Esophagus squamous epithelium (tissue), 4 donors: ENCODE data around the gene MON2.

ENCODE experiments used
- POLR2A ChIP-seq, 4 donors: fragments of 450-650 bp; IDR thresholded peaks; one replicate each; pipeline ENCODE4 v1.6.1; 2017; ENCODE audit warnings: antibody characterized with exemption in 4 of 4, mild to moderate bottlenecking in 4 of 4, moderate library complexity in 3 of 4
- TF ChIP-seq, protein P1 (sequence below), 6 experiments: fragments of 450-650 bp in 4 of 6; fragments of 200-600 bp in 2 of 6; sonication (generic) in 2 of 6; IDR thresholded peaks; one replicate each; pipeline ENCODE4 v1.5.1; 2016 to 2019; ENCODE audit warnings: antibody characterized with exemption in 6 of 6, mild to moderate bottlenecking in 4 of 6, moderate library complexity in 4 of 6

DNA sequence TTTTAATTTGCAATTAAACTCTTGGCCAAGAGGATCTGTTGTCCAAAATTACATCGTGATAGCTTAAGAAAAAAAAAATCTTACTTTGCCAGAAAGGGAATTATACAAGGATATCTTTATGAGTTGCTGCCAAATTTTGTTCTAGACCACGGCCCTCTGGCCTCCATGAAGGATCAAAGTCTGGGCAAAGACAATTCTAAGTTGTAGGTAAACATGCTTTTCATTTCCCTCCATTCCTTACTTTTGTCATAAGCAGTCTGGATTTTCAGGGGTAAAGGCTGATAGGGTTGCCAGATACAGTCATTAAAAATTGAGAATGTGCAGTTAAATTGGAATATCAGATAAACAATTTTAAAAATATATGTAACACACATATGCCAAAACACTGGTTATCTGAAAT, 135.1 kb downstream of the MON2 start:
- TF ChIP-seq, protein P1, sequence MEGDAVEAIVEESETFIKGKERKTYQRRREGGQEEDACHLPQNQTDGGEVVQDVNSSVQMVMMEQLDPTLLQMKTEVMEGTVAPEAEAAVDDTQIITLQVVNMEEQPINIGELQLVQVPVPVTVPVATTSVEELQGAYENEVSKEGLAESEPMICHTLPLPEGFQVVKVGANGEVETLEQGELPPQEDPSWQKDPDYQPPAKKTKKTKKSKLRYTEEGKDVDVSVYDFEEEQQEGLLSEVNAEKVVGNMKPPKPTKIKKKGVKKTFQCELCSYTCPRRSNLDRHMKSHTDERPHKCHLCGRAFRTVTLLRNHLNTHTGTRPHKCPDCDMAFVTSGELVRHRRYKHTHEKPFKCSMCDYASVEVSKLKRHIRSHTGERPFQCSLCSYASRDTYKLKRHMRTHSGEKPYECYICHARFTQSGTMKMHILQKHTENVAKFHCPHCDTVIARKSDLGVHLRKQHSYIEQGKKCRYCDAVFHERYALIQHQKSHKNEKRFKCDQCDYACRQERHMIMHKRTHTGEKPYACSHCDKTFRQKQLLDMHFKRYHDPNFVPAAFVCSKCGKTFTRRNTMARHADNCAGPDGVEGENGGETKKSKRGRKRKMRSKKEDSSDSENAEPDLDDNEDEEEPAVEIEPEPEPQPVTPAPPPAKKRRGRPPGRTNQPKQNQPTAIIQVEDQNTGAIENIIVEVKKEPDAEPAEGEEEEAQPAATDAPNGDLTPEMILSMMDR (IDR thresholded peaks at IDR 0.05): no peak
- TF ChIP-seq POLR2A (IDR thresholded peaks at IDR 0.05): no peak
